Measurements from ENCODE around the gene ENOX2. TPM values are rescaled to one million over a fixed set of nuclear protein-coding genes. Genes with fewer than 3 reads are reported as not detected.

ENOX2 gene
- polyA plus RNA-seq, 3 donors: 6.8 to 22.1 (median 14.7) TPM

- H3K36me3 Mint-ChIP-seq: no peaks in the 10 kb centered on the region
- Histone ChIP-seq H3K9me3 (replicated peaks in 1 of 2; ENCODE audit: control insufficient read depth in 1 of 2, insufficient read depth in 1 of 2, low read length in 2 of 2) (no peaks in the 10 kb centered on the region), H2AFZ (ENCODE audit: insufficient read depth, low read depth, low read length, poor library complexity, severe bottlenecking) (no peak overlapping the region), H3K4me1 (ENCODE audit: control insufficient read depth in 1 of 2, insufficient read depth in 2 of 2, low read length in 2 of 2) (peaks cover 28 to 37% of the 10 kb centered on the region in 2 donors), H3K4me2 (replicated peaks; ENCODE audit: extremely low read depth, low read length, poor library complexity, severe bottlenecking) (no peak overlapping the region), H3K27me3 (ENCODE audit: control insufficient read depth in 2 of 2, insufficient read depth in 2 of 2, low read length in 2 of 2) (no peaks in the 10 kb centered on the region), H3K27ac (ENCODE audit: low read depth in 1 of 2, low read length in 2 of 2) (no peak overlapping the region), H3K36me3 (replicated peaks in 1 of 2; ENCODE audit: control insufficient read depth in 1 of 2, insufficient read depth in 2 of 2, low read length in 2 of 2) (no peaks in the 10 kb centered on the region), H3K4me3 (replicated peaks in 1 of 3; ENCODE audit: low read depth in 2 of 3, low read length in 3 of 3) (no peak overlapping the region), H3K9ac (ENCODE audit: insufficient read depth, low read length, poor library complexity, severe bottlenecking) (no peak overlapping the region), H4K20me1 (ENCODE audit: insufficient read depth, low read length) (no peaks in the 10 kb centered on the region), H3K79me2 (ENCODE audit: insufficient read depth, low read length) (no peaks in the 10 kb centered on the region)
- intact Hi-C loops (cut with micrococcal nuclease): no loop called here
- DNase-seq: no peak
- H3K4me1 Mint-ChIP-seq: peaks cover 37% of the 10 kb centered on the region
- peaks cover 0 to 2% (median 0%) of the 10 kb centered on the region in 3 donors for H3K27me3 Mint-ChIP-seq (ENCODE audit: low read depth in 3 of 3)
- peaks cover 0 to 2% (median 0%) of the 10 kb centered on the region in 7 donors for H3K9me3 Mint-ChIP-seq
- H3K27ac Mint-ChIP-seq: no peak overlapping the region
- no peak overlapping the region for H3K4me3 Mint-ChIP-seq
- TF ChIP-seq, protein P1, sequence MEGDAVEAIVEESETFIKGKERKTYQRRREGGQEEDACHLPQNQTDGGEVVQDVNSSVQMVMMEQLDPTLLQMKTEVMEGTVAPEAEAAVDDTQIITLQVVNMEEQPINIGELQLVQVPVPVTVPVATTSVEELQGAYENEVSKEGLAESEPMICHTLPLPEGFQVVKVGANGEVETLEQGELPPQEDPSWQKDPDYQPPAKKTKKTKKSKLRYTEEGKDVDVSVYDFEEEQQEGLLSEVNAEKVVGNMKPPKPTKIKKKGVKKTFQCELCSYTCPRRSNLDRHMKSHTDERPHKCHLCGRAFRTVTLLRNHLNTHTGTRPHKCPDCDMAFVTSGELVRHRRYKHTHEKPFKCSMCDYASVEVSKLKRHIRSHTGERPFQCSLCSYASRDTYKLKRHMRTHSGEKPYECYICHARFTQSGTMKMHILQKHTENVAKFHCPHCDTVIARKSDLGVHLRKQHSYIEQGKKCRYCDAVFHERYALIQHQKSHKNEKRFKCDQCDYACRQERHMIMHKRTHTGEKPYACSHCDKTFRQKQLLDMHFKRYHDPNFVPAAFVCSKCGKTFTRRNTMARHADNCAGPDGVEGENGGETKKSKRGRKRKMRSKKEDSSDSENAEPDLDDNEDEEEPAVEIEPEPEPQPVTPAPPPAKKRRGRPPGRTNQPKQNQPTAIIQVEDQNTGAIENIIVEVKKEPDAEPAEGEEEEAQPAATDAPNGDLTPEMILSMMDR (IDR thresholded peaks at IDR 0.05): no peak
- no CpG with 5 or more reads among the region's 2 CpGs for WGBS (ENCODE audit: insufficient coverage)
These were observed 66.6 kb downstream of the ENOX2 start for GRCh38 chrX:130836447-130836846.

- Histone ChIP-seq H3K27me3 (ENCODE audit: control insufficient read depth in 2 of 2, insufficient read depth in 2 of 2, low read length in 2 of 2) (no peaks in the 10 kb centered on the region), H3K4me2 (replicated peaks; ENCODE audit: extremely low read depth, low read length, poor library complexity, severe bottlenecking) (no peak overlapping the region), H4K20me1 (ENCODE audit: insufficient read depth, low read length) (no peaks in the 10 kb centered on the region), H3K9ac (ENCODE audit: insufficient read depth, low read length, poor library complexity, severe bottlenecking) (no peak overlapping the region), H2AFZ (ENCODE audit: insufficient read depth, low read depth, low read length, poor library complexity, severe bottlenecking) (no peak overlapping the region), H3K79me2 (ENCODE audit: insufficient read depth, low read length) (no peaks in the 10 kb centered on the region), H3K27ac (ENCODE audit: low read depth in 1 of 2, low read length in 2 of 2) (no peak overlapping the region), H3K4me1 (ENCODE audit: control insufficient read depth in 1 of 2, insufficient read depth in 2 of 2, low read length in 2 of 2) (peaks cover 45 to 53% of the 10 kb centered on the region in 2 donors), H3K36me3 (replicated peaks in 1 of 2; ENCODE audit: control insufficient read depth in 1 of 2, insufficient read depth in 2 of 2, low read length in 2 of 2) (no peaks in the 10 kb centered on the region), H3K9me3 (replicated peaks in 1 of 2; ENCODE audit: control insufficient read depth in 1 of 2, insufficient read depth in 1 of 2, low read length in 2 of 2) (no peaks in the 10 kb centered on the region), H3K4me3 (replicated peaks in 1 of 3; ENCODE audit: low read depth in 2 of 3, low read length in 3 of 3) (no peak overlapping the region)
- intact Hi-C loops (cut with micrococcal nuclease): no loop called here
- Mint-ChIP-seq H3K9me3 (peaks cover 0 to 3% (median 2%) of the 10 kb centered on the region in 7 donors), H3K27me3 (ENCODE audit: low read depth in 3 of 3) (peaks cover 0 to 2% (median 0%) of the 10 kb centered on the region in 3 donors), H3K4me1 (peaks cover 53% of the 10 kb centered on the region), H3K36me3 (no peaks in the 10 kb centered on the region), H3K27ac (no peak overlapping the region), H3K4me3 (no peak overlapping the region)
- no peak for DNase-seq
- TF ChIP-seq, protein P1 (IDR thresholded peaks at IDR 0.05): no peak
- WGBS (ENCODE audit: insufficient coverage): no CpG with 5 or more reads among the region's 1 CpG
These were observed 68.2 kb downstream of the ENOX2 start for GRCh38 chrX:130834830-130835229.

Data from CD14-positive monocyte (primary cell).